Measurements from ENCODE around the gene CLIP4. TPM values are rescaled to one million over a fixed set of nuclear protein-coding genes. Genes with fewer than 3 reads are reported as not detected.

Gene CLIP4
- polyA plus RNA-seq, 1 of the 3 experiments (the other 2 are of a cell fraction): 12.7 TPM

DNA sequence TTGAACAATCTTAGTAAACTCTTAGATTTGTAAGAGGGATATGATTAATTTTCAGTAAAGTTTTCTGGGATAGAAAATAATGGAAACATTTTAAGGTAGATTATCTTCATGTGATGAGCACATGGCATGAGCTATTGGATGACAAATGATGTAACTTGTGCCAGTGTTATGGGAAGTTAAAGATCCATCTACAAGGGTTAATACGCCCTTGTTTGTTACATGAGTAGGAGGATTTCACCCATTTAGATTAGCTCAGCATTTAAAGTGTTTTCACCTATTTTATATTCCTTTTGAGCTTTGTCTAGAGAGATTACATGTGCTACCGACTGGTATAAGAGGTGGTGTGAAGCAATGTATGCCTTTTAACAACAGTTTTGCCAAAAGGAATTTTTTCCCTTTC is 5.6 kb downstream of the CLIP4 start:
- H3K9me2 ChIP-seq: no peaks in the 10 kb centered on the region
- POLR2A ChIA-PET: no interaction called here
- no peak overlapping the region for H3K4me2 ChIP-seq
- H3K27ac ChIP-seq (ENCODE audit: low read depth in 2 of 2, low read length in 1 of 2): no peak overlapping the region
- peaks cover 35 to 39% of the 10 kb centered on the region in 2 experiments for H3K36me3 ChIP-seq (replicated peaks in 1 of 2; ENCODE audit: control insufficient read depth in 1 of 2, insufficient read depth in 2 of 2, low read length in 1 of 2)
- H3K27me3 ChIP-seq (ENCODE audit: insufficient read depth): no peaks in the 10 kb centered on the region
- no peak for TF ChIP-seq FOSL2 (IDR thresholded peaks at IDR 0.05; ENCODE audit: borderline replicate concordance, low read depth)
- no peak for TF ChIP-seq CHD2 (IDR thresholded peaks at IDR 0.05; ENCODE audit: low read length, partially characterized antibody)
- no peak for TF ChIP-seq RCOR1 (IDR thresholded peaks at IDR 0.05; ENCODE audit: low read length)
- TF ChIP-seq, protein P1, sequence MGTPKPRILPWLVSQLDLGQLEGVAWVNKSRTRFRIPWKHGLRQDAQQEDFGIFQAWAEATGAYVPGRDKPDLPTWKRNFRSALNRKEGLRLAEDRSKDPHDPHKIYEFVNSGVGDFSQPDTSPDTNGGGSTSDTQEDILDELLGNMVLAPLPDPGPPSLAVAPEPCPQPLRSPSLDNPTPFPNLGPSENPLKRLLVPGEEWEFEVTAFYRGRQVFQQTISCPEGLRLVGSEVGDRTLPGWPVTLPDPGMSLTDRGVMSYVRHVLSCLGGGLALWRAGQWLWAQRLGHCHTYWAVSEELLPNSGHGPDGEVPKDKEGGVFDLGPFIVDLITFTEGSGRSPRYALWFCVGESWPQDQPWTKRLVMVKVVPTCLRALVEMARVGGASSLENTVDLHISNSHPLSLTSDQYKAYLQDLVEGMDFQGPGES (IDR thresholded peaks at IDR 0.05; ENCODE audit: low read depth, low read length): no peak
- no peak overlapping the region for H2AFZ ChIP-seq (ENCODE audit: low read depth)
- CTCF ChIA-PET: interaction anchor here (0.7 to 1.5 kb wide), 4 partner anchors 21 to 167 kb away, joined by 3 to 4 read pairs (median 4); no protein-coding TSS in a partner anchor
- peaks cover 56% of the 10 kb centered on the region for H3K79me2 ChIP-seq (ENCODE audit: insufficient read depth)
- peaks cover 15 to 16% of the 10 kb centered on the region in 2 experiments; a peak in 3 of 4 replicates for H3K4me1 ChIP-seq (ENCODE audit: control insufficient read depth in 1 of 2, insufficient read depth in 2 of 2, low read depth in 1 of 2, low read length in 1 of 2)
- H4K20me1 ChIP-seq (ENCODE audit: insufficient read depth): no peaks in the 10 kb centered on the region
- H3K9me3 ChIP-seq: peaks cover 9% of the 10 kb centered on the region; the same call in 1 of the 2 replicates
- 96% methylated on average over 2 of the region's 2 CpGs for whole genome bisulfite sequencing (ENCODE audit: low lambda C conversion rate)
- no peak overlapping the region for H3K9ac ChIP-seq
- no peak overlapping the region for H3K4me3 ChIP-seq (ENCODE audit: low read depth in 2 of 2, low read length in 1 of 2)
- no peak for DNase-seq
- H3F3A ChIP-seq (replicated peaks; ENCODE audit: insufficient read depth): peaks cover 37% of the 10 kb centered on the region

DNA sequence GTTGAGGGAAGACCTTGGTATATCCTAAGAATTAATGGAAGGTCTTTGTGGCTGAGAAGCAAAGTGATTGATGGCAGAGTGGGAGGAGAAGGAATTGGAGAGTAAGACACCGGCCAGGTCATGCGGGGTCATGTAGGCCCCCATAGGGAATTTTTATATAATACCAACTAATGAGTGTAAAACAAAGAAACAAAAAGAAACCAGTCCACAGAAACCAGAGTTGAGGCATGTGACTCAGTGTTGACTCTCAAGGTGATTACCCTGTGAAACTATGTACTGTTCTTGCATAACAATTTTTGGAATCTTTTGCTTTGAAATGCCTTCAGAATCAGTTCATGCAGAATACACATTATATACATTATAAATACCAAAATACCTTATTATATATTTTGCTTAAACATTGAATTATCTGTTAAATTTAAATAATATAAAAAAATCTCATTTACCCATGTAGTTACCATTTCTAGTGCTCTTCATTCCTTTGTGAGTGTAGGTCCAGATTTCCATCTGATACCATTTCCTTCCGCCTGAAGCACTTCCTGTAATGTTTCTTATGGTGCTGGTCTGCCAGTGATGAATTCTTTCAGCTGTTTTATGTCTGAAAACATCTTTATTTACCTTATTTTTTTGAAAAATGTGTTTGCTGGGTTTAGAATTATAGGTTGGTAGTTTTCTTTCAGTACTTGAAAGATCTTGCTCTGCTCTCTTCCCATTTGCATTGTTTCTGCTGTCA is 8.6 kb downstream of the CLIP4 start:
- peaks cover 48% of the 10 kb centered on the region; the same call in 1 of the 2 replicates for H3K79me2 ChIP-seq (ENCODE audit: insufficient read depth)
- H3K27ac ChIP-seq (ENCODE audit: low read depth in 2 of 2, low read length in 1 of 2): peak overlapping the region in 1 of 2 experiments; percentile 51; a peak in 2 of 4 replicates
- H2AFZ ChIP-seq (ENCODE audit: low read depth): no peak overlapping the region
- H3K36me3 ChIP-seq (replicated peaks in 1 of 2; ENCODE audit: control insufficient read depth in 1 of 2, insufficient read depth in 2 of 2, low read length in 1 of 2): peaks cover 47 to 50% of the 10 kb centered on the region in 2 experiments
- no peak overlapping the region; the same call in 1 of the 2 replicates for H3K4me2 ChIP-seq
- H3K9me3 ChIP-seq: peaks cover 9% of the 10 kb centered on the region; the same call in 1 of the 2 replicates
- peaks cover 21% of the 10 kb centered on the region for H3F3A ChIP-seq (replicated peaks; ENCODE audit: insufficient read depth)
- no peaks in the 10 kb centered on the region for H4K20me1 ChIP-seq (ENCODE audit: insufficient read depth)
- 44% methylated on average over 3 of the region's 3 CpGs for WGBS (ENCODE audit: low lambda C conversion rate)
- no peaks in the 10 kb centered on the region for H3K9me2 ChIP-seq
- ChIA-PET CTCF (interaction anchor here (0.8 kb wide), 1 partner anchor 62 kb away, joined by 3 read pairs; no protein-coding TSS in a partner anchor), POLR2A (no interaction called here)
- DNase-seq: no peak
- no peak overlapping the region for H3K4me3 ChIP-seq (ENCODE audit: low read depth in 2 of 2, low read length in 1 of 2)
- TF ChIP-seq, protein P2, sequence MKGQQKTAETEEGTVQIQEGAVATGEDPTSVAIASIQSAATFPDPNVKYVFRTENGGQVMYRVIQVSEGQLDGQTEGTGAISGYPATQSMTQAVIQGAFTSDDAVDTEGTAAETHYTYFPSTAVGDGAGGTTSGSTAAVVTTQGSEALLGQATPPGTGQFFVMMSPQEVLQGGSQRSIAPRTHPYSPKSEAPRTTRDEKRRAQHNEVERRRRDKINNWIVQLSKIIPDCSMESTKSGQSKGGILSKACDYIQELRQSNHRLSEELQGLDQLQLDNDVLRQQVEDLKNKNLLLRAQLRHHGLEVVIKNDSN (IDR thresholded peaks at IDR 0.05; ENCODE audit: borderline replicate concordance, low read depth): 0 out of 2 replicates have a peak, but pooled peaks have one; percentile 30
- TF ChIP-seq FOSL2 (IDR thresholded peaks at IDR 0.05; ENCODE audit: borderline replicate concordance, low read depth) (peak; percentile 86), EP300 (IDR thresholded peaks at IDR 0.05; ENCODE audit: borderline replicate concordance in 1 of 2, low read depth in 1 of 2, low read length in 1 of 2) (peak in 1 of 2 experiments; percentile 20; a peak in 1 of 4 replicates), JUND (IDR thresholded peaks at IDR 0.05) (peak; percentile 67), RXRA (IDR thresholded peaks at IDR 0.05; ENCODE audit: borderline replicate concordance, low read depth) (0 out of 2 replicates have a peak, but pooled peaks have one; percentile 21), RFX5 (IDR thresholded peaks at IDR 0.05; ENCODE audit: low read length) (no peak), FOXM1 (IDR thresholded peaks at IDR 0.05; ENCODE audit: low read depth) (no peak), ELF1 (IDR thresholded peaks at IDR 0.05) (no peak), GATA2 (CRISPR knock-in tag; IDR thresholded peaks at IDR 0.05) (no peak)
- TF ChIP-seq, protein P3, sequence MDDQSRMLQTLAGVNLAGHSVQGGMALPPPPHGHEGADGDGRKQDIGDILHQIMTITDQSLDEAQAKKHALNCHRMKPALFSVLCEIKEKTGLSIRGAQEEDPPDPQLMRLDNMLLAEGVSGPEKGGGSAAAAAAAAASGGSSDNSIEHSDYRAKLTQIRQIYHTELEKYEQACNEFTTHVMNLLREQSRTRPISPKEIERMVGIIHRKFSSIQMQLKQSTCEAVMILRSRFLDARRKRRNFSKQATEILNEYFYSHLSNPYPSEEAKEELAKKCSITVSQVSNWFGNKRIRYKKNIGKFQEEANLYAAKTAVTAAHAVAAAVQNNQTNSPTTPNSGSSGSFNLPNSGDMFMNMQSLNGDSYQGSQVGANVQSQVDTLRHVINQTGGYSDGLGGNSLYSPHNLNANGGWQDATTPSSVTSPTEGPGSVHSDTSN (IDR thresholded peaks at IDR 0.05): peak; percentile 29; the same call in 1 of the 2 replicates
- TF ChIP-seq, protein P4, sequence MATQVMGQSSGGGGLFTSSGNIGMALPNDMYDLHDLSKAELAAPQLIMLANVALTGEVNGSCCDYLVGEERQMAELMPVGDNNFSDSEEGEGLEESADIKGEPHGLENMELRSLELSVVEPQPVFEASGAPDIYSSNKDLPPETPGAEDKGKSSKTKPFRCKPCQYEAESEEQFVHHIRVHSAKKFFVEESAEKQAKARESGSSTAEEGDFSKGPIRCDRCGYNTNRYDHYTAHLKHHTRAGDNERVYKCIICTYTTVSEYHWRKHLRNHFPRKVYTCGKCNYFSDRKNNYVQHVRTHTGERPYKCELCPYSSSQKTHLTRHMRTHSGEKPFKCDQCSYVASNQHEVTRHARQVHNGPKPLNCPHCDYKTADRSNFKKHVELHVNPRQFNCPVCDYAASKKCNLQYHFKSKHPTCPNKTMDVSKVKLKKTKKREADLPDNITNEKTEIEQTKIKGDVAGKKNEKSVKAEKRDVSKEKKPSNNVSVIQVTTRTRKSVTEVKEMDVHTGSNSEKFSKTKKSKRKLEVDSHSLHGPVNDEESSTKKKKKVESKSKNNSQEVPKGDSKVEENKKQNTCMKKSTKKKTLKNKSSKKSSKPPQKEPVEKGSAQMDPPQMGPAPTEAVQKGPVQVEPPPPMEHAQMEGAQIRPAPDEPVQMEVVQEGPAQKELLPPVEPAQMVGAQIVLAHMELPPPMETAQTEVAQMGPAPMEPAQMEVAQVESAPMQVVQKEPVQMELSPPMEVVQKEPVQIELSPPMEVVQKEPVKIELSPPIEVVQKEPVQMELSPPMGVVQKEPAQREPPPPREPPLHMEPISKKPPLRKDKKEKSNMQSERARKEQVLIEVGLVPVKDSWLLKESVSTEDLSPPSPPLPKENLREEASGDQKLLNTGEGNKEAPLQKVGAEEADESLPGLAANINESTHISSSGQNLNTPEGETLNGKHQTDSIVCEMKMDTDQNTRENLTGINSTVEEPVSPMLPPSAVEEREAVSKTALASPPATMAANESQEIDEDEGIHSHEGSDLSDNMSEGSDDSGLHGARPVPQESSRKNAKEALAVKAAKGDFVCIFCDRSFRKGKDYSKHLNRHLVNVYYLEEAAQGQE (IDR thresholded peaks at IDR 0.05; ENCODE audit: low read depth, low read length): no peak
- H3K27me3 ChIP-seq (ENCODE audit: insufficient read depth): no peaks in the 10 kb centered on the region
- H3K4me1 ChIP-seq (ENCODE audit: control insufficient read depth in 1 of 2, insufficient read depth in 2 of 2, low read depth in 1 of 2, low read length in 1 of 2): peaks cover 10 to 12% of the 10 kb centered on the region in 2 experiments; a peak in 2 of 4 replicates
- H3K9ac ChIP-seq: peak overlapping the region; percentile 18; the same call in 1 of the 2 replicates

Measured in SK-N-SH (cell line).